GM19372 (cell line): ENCODE measurements around the gene CACFD1.

Experiments
- ATAC-seq: cut with Tn5 transposase; IDR thresholded peaks from one replicate; pipeline ENCODE4 v1.9.1; 2021; ENCODE audit warnings: mild to moderate bottlenecking, low read depth, moderate library complexity; ENCODE audit not compliant: unreplicated experiment

Gene CACFD1

DNA sequence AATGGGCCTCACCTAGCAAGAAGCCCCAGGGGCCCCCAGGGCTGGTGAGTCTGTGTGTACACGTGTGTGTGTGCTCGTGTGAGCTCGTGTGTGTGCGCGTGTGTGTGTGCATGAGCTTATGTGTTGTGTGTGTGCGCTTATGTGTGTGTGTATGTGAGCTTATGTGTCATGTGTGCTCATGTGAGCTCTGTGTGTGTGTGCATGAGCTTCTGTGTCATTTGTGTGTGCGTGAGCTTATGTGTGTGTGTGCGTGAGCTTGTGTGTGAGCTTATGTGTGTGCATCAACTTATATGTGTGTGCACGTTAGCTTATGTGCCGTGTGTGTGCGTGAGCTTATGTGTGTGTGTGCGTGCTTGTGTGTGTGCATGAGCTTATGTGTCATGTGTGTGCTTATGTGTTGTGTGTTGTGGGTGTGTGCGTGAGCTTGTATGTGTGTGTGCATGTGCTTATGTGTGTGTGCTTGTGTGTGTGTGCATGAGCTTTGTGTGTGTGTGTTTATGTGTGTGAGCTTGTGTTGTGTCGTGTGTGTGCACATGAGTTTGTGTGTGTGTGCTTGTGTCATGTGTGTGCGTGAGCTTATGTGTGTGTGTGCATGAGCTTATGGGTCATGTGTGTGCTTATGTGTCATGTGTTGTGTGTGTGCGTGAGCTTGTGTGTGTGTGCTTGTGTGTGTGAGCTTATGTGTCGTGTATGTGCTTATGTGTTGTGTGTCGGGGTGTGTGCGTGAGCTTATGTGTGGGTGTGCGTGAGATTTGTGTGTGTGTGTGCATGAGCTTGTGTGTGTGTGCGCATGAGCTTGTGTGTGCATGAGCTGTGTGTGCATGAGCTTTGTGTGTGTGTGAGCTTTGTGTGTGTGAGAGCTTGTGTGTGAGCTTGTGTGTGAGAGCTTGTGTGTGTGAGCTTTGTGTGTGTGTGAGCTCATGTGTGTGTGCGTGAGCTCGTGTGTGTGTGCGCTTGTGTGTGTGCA, 35.8 kb downstream of the CACFD1 start:
- ATAC-seq, result no peak

- no peak for ATAC-seq
Observed at GRCh38 chr9:133496861-133497842, 37.4 kb downstream of the CACFD1 start.

DNA sequence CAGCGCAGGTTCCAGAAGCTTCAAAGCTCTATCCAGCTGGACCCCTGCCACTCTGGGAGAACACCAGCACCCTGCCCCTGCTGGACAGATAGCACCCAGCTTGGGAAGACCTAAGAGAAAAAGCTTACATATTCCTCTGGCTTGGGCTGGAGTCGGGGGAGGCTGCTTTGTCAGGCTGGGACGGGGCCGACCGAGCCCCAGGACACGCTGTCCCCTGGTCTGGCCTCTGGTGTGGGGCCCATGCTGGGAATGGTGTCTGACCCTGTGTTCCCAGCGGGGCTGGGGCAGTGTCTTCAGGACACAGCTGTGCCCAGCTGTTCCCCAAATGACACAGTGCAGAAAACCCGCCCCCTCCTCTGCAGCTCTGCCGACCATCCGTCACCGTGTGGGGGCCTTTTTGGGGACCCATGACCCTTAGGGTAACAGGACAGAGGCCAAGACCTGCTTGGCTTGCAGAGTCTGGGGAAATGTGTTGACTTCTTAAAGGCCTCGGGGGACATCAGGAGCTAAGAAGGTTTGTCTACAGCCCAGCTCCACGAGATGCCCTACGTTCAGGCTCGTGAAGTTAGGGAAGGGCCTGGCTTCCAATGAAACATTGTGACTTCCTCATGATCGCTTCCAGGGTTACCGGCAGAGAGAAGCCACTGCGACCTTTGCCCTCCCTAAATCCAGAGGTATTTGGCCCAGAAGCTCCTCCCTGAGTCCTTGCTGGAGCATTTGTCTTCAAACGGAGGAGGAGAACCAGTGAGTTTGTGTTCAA, 39.5 kb downstream of the CACFD1 start:
- ATAC-seq, result no peak

- no peak for ATAC-seq
Observed at GRCh38 chr9:133499892-133500270, 40.1 kb downstream of the CACFD1 start.

DNA sequence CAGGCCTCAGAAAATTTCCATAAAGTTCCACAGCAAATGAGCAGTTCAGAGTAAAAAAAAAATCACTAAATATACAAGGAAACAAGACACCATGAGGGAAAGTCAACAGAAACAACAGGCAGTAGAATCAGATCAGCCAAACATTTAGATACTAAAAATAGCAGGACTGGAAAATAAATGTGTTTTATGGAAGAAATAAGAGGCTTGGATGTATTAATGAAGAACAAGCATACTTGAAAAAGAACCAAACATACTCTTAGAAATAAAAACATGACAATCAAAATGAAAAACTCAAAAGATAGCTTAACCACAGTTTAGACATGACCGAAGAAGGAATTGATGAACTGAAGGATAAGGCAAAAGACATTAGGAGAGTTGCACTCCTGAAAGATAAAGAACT, 42.3 kb downstream of the CACFD1 start:
- ATAC-seq, result no peak

- no peak for ATAC-seq
Observed at GRCh38 chr9:133505186-133505830, 45.5 kb downstream of the CACFD1 start.

GRCh38 chr9:133505901-133506652, 46.3 kb downstream of the CACFD1 start:
- no peak for ATAC-seq

DNA sequence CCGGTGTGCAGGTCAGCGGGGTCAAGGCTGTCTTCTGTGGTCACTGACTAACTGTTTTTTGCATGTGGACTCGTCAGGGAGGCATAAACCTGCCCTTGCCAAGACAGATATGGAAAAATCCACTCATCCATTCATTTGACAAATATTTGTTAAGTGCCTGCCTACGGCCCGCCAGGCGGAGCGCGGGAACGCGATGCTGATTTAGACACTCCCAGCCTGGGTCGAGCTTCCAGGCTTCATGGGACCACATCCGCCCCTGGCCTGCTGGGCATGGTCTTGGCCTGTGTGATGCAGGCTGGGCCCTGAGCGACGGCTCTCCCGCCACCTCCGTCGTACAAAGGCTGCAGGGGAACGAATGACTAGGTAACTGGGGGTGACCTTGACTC, 46.9 kb downstream of the CACFD1 start:
- ATAC-seq, result no peak

DNA sequence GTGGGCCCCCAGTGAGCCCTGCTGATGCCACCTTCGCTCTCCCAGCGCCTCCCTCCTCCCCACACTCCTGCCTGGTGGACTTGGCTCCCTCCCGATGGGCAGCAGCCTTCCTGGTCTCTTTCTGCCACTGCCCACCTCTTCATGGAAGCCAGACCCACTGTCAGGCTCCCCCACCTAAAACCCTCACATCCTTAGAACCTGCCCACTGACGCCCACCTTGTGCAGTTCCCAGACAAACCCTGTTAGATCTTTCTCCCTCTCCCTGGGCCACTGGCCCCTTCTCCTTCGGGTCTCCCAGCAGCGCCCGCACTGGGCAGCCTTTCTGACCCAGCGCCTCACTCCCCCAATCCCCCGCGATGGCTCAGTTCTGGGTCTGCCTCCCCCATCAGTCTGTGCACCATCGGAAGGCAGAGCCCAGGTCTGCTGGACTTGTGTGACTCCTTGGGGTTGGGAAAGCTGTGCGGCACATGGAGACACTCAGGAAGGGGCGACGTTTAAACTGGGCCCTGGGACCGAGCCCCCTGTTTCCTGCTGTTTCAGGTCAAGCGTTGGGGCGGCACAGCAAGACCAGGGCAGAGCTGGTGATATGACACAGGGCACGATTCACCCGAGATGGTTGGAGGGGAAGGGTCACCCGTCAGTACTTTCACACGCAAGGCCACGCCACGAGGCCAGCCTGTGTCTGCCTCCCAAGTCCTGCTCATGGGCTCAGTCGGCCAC, 47.6 kb downstream of the CACFD1 start:
- no peak for ATAC-seq

- ATAC-seq, result no peak
Observed at GRCh38 chr9:133508046-133508445, 48.3 kb downstream of the CACFD1 start.

DNA sequence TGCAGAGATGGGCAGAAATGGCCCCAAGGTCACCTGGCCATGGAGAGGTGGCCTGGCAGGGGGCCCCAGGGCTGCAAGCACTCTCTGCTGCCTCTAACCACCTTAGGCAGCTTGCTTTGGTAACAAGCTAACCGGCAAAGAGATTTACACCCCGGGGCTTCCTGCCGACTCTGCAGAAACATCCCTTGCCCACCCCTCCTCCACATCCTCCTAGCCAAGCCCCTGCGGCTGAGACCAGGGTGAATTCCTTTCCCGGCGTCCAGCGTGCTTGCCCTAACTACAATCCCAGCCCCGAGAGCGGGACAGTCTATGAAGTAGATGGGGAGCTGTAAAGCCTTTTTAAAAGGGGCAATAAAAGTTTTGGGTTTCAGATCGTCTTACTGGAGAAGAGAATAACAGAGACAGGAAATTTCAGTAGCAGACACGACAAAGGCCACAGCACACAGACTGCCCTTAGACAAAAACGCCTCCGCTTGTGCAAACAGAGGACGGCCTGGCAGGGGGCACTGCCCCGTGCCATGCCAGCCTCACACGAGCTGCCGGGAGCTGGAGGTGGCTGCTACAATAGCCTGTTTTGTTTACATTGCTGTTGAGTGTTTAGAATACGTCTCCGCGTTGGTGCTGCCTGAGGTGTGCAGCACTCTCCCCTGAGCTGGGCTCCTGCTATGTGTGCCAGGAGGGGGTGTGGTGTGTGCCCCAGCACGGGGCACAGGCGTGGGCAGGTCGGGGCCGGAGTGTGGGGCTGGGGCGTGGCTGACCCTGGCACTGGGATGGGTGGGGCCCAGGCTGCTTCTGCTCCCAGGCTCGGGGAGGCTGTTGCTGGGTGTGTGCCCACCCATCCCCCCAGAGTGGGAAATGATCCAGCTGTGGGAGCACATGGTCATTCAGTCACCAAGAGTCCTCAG, 49.7 kb downstream of the CACFD1 start:
- no peak for ATAC-seq

- no peak for ATAC-seq
Observed at GRCh38 chr9:133510926-133511505, 51.2 kb downstream of the CACFD1 start.

DNA sequence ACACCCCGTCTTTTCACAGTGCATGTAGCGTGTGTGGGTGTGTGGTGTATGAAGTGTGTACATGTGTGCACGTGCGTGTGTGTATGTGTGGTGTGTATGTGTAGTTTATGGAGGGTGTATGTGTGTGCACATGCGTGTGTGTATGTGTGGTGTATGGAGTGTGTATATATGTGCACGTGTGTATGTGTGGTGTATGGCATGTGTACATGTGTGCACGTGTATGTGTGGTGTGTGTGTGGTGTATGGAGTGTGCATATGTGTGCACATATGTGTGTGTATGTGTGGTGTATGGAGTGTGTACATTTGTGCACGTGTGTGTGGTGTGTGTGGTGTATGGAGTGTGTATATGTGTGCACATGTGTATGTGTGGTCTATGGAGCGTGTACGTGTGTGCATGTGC, 51.8 kb downstream of the CACFD1 start:
- ATAC-seq, result no peak

- ATAC-seq, result no peak
Observed at GRCh38 chr9:133512253-133513213, 52.8 kb downstream of the CACFD1 start.

DNA sequence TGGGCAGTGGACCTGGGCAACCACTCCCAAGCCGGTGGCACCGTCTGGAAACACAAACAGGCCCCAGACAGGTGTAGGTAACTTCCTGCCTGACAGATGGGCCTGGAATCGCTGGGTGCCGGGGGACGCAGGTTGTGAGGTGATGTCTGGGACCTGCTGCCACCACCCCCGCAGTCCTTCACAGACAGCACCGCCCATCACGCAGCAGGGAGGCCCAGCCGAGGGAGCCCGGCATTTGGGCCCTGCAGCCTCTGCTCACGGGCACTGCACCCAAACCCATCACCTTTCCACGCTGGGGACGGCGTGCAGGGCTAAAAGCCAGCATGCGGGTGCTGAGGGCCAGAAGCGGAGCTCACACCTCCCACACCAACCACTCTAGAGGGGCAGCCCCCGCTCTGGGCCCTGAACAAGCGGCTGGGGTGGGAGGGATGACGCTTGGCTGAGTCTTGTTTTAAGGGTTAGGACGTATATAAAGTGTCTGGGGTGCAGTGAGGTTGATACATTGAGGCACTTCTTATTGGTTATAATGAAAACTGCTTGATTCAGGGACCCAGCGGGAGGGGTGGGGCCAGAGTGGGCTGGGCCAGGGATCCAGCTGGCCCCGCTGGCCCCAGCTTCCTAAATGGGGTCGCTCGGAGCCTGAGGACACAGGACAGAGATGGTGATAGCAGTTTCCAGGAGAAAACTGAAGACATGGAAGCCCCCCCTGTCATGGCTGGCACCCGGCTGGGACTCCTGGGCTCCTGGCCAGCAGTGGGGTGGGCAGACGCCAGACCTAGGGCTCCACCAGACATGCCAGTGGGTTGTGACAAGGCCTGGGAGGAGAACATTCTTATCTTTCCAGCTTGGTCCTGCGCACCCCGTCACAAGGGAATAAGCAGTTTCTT, 53.7 kb downstream of the CACFD1 start:
- no peak for ATAC-seq
